ENCODE measurements around the gene SPCS1.

- no peak for TF ChIP-seq CTCF (IDR thresholded peaks at IDR 0.05; ENCODE audit: borderline replicate concordance, extremely low read depth, low read length, poor library complexity, severe bottlenecking)
- no peak for TF ChIP-seq EZH2 (IDR thresholded peaks at IDR 0.05; ENCODE audit: borderline replicate concordance, low read depth, low read length, severe bottlenecking)
Observed at GRCh38 chr3:52730681-52731080, 24.8 kb downstream of the SPCS1 start.

All from DND-41 (cell line).